ENCODE measurements around the gene TMCO4. TPM values are rescaled to one million over a fixed set of nuclear protein-coding genes. Genes with fewer than 3 reads are reported as not detected.
"Not testable (repeated sequence)": the region's sequence is repeated elsewhere in the genome, so short reads cannot be mapped to it uniquely, and the experiment has no call there.

TMCO4 gene
- total and polyA plus RNA-seq, 2 of the 4 experiments (the other 2 are of a cell fraction) = 7.3 to 8.6 TPM

GRCh38 chr1:19636749-19637148 is 163.0 kb downstream of the TMCO4 start:
- H2AK9ac ChIP-seq (replicated peaks; ENCODE audit: low read depth, low read length, poor library complexity); H3K14ac ChIP-seq (replicated peaks; ENCODE audit: low read depth, low read length); H3K56ac ChIP-seq (ENCODE audit: extremely low read depth, insufficient read depth, low read length); H4K5ac ChIP-seq (ENCODE audit: low read depth, low read length); H3K9ac ChIP-seq (ENCODE audit: low read depth, low read length); CTCF ChIA-PET; H3K9me3 ChIP-seq (ENCODE audit: control insufficient read depth, insufficient read depth, low read length); H2BK15ac ChIP-seq (ENCODE audit: low read depth, low read length); H2BK120ac ChIP-seq (ENCODE audit: low read depth, low read length); H4K8ac ChIP-seq (ENCODE audit: low read depth in 2 of 2, low read length in 2 of 2); H3K4ac ChIP-seq (ENCODE audit: low read depth, low read length); H3K36me3 ChIP-seq (ENCODE audit: control insufficient read depth, insufficient read depth, low read length); H4K20me1 ChIP-seq (ENCODE audit: insufficient read depth, low read length); H3K23ac ChIP-seq (ENCODE audit: low read depth, low read length); dilution Hi-C loops (cut with HindIII; ENCODE audit: low sequenced_read_pairs, unreplicated experiment); ATAC-seq (ENCODE audit: low read depth); H3K4me2 ChIP-seq (ENCODE audit: low read depth, low read length); H3K18ac ChIP-seq (ENCODE audit: low read depth, low read length); BruUV-seq (replicated peaks); H3K79me1 ChIP-seq (ENCODE audit: low read depth in 1 of 2, low read length in 2 of 2); H2BK5ac ChIP-seq (ENCODE audit: low read depth, low read length, poor library complexity, severe bottlenecking); H3K4me1 ChIP-seq (ENCODE audit: control insufficient read depth, insufficient read depth, low read length); POLR2A ChIA-PET (ENCODE audit: unreplicated experiment); H3K27me3 ChIP-seq (ENCODE audit: control insufficient read depth, insufficient read depth, low read length); H2AK5ac ChIP-seq (ENCODE audit: low read depth, low read length); H2BK20ac ChIP-seq (ENCODE audit: low read depth, low read length); H4K91ac ChIP-seq (ENCODE audit: insufficient read depth, low read depth, low read length); H2AFZ ChIP-seq (replicated peaks; ENCODE audit: low read length, poor library complexity); in situ Hi-C loops (cut with MboI; ENCODE audit: low sequenced_read_pairs); intact Hi-C loops (cut with micrococcal nuclease); H3K4me3 ChIP-seq (ENCODE audit: insufficient read depth, low read depth, low read length); H3K27ac ChIP-seq (ENCODE audit: insufficient read depth, low read length); DNase-seq; H3K9me1 ChIP-seq (ENCODE audit: insufficient read depth, low read length): not testable (repeated sequence)
- WGBS, 2 experiments (ENCODE audit: extremely low coverage in 2 of 2, insufficient read length in 1 of 2) = no CpG with 5 or more reads among the region's 10 CpGs
